GM20431 (cell line): ENCODE measurements around the gene AURKB.
"Not testable (repeated sequence)": the region's sequence is repeated elsewhere in the genome, so short reads cannot be mapped to it uniquely, and the experiment has no call there.

Source experiments
- in situ Hi-C: fragments of 300-500 bp; cut with MseI, MboI; formaldehyde crosslinking; loops from one replicate; pipeline ENCODE4 v1.15.0; 2020; ENCODE audit warnings: low sequenced_read_pairs; ENCODE audit not compliant: unreplicated experiment

Gene AURKB

DNA sequence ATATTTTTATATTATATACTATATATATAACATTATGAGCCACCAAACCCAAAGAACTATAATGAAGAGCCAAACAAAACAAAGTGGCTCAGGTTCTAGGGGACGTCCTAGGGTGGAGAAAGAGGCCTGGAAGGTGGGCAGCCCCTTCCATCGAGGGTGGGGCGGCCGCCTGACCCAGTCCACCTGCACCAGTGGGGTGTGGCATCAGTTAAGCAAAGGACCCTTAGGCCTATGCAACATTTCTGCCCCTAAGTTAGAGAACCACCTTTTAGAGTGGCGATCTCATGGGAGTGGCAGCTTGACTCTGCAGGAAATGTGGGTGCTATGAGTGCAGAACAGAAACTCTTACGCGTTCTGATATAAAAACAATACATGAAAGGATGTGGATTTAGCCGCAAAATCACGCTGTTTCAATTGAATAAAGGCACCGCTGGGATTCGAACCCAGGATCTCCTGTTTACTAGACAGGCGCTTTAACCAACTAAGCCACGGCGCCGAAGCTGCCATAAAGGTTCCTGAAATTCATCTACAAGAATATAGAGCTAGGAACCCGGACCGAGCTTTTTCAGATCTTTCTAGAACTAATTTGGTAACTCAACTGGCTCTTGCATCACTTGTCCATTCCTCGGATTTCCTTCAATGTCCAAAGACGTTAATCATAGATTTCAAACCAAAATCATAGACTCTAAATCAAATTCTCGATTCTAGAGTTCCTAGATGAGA, 15.6 kb upstream of the AURKB start:
- in situ Hi-C loops, result no loop called here

DNA sequence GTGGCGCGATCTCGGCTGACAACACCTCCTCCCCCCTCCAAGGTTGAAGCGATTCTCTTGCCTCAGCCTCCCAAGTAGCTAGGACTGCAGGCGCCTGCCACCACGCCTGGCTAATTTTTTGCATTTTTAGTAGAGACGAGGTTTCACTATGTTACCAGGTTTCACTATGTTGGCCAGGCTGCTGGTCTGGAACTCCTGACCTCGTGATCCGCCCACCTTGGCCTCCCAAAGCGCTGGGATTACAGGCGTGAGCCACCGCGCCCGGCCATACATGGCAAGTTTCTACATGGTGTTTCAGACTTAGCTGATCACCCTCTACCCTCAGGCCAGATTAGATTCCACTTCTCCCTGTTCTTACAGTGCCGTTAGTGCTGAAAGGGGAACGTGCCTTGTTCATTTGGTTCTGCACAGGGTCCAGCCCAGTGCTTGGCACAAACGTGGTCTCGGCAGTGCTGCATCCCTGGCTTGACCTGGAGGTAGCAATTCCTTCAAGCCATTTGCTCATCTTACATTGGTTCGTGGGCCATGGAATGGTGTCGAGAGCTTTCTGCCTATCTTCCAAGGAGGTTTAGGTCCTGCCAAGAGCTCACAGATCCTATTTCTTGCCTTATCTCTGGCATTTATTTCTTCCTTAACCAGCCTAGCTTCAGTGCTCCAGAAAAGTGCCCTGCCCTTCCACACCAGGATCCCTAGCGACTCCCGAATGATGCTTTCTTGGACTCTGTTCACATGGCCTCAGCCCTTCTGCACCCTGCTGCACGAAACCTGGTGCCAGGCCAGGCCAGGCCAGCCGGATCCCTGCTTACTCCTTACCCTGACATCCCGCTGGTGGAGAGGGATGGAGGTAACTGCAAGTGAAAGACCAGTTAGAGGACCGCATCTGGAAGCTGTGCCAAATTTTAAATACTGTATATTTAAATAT, 14.8 kb upstream of the AURKB start:
- in situ Hi-C loops, result no loop called here

DNA sequence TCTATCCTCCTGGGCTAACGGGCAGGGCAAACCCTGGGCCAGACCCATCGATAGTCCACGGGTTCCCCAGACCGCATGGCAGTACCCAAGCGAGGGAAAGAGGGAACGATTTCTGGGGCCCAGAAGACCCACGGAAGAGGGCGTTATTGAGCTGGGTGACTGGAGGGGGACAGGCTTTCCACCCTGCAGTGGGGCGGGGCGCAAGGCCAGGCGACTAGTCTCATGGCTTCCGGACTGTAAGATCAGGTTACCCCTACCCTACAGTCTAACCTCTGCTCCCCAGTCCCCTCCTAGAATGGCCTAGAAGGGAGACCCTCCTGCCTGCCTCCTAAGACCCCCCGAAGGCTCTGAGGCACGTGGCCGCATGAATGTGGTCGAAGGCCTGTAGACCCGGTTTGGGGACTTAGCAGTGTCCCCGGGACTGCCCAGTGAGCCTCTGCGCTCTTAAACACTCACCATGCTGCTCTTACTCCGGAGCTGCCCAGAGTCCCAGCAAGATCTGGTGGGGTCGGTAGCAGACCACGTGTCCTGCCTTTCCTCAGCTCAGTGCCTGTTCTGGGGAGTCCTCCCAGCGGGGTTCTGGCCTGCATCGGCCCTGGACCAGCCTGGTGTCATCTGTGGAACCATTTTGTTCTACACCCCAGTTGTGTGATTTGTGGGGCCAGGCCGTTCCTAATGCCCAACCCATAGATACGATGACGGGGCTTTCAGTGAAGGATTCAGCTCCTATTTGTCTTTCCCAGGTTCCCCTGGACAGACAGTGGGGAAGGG, 13.2 kb upstream of the AURKB start:
- in situ Hi-C loops, result no loop called here

DNA sequence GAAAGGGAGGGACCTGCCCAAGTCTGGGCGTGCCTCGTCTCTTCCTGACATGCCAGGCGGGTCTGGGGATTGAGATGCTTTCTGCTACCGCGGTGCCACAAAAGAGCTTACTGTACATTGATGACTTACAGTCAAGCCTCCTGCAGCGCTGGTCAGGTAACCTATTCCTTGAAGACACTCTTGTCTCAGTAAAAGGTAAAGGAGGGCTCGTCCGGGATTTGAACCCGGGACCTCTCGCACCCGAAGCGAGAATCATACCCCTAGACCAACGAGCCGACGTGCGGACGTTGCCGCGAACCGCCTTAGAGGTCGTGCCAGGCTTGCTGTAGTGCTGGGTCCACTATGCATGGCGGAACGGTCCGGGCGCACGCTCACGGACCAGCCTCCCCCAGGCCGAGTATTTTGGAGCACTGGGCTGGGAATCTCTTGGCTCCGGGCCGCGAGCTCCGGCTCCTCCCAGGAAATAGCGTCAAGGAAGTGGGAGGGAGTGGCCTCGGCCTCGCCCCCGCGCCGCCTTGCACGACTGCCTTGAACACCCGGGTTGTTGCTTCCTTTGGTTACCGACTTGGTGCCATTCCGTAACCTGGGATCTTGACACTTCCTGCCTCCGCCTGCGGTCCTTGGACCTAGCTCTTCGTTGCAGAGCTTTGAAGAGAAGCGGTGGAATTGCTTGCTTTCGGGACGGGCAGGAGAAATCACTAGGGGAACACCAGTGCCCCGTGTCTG, 12.4 kb upstream of the AURKB start:
- in situ Hi-C loops, result no loop called here

DNA sequence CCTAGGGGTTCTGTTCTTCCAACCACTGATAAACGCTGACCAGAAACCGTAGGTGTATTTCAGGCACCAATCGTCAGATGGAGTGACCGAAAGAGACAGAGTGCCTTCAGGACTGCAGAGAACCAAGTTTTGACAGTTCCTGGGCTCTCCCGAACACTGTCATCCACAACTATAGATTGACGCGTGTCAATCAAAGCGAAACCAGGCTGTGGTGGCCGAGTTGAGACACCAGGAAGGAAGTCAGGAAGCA, 11.9 kb upstream of the AURKB start:
- in situ Hi-C loops, result no loop called here

DNA sequence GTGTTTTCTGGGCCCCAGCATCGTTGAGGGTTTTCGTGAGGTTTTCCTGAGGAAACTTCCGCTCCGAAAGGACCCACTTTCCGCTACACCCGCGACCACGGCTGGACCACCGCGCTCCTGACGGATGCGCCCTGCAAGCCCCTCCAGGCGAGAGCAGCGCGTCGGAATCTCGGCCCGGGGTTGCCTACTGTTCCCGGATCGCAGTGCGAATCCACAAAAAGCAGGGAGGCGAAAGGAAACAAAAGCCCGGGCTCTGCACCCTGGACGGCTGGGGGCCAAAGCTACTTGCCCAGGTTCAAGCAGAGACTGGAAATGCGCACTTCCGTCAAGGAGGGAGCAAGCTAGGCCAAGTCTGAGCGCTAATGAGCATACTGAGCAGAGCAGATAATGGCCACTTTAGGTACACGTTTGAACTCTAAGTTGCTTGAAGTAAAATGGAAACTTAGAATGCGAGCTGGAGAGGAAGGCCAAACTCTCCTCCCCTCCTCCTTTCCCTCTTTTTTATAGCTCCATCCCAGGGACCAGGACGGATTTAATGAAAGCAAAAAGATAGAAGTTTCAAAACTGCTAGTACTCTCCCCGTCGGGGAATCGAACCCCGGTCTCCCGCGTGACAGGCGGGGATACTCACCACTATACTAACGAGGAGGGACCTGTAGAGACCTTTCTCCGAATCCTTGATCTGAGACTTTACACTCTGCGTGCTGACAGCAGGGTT, 11.4 kb upstream of the AURKB start:
- in situ Hi-C loops, result no loop called here

DNA sequence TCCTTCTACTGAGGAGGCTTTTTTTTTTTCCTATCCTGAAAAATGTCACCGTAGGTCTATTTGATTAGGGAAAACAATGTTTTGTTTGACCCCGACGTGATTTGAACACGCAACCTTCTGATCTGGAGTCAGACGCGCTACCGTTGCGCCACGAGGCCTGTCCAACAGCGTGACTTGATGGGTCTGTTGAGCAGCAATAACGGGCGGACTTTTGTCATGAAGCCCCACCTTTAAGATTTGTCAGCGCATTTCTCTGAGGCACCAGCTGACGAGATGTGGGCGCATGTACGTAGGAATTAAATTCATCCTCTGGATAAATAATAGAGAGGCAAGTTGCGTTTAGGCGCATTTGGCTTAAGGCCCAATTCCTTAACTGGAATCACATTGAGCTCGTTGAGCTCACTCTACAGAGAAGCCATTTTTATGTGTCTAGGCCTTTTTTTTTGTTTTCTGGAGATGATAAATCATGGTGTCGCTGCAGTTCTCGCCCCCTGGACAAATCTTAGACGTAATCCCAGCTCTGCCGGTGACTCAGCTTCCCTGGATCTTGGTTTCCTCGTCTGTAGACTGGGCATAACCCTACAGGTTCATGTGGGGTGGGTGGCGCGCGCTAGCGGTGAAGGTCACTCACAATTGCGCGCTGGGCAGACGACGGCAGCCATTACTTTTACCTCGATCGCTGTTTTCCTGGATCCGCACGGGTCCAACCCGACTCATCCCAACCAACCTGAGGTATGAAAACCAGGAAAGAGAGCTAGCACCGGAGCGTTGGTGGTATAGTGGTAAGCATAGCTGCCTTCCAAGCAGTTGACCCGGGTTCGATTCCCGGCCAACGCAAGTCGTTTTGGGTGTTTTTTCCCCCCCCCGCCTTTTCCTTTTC, 10.6 kb upstream of the AURKB start:
- in situ Hi-C loops, result no loop called here

DNA sequence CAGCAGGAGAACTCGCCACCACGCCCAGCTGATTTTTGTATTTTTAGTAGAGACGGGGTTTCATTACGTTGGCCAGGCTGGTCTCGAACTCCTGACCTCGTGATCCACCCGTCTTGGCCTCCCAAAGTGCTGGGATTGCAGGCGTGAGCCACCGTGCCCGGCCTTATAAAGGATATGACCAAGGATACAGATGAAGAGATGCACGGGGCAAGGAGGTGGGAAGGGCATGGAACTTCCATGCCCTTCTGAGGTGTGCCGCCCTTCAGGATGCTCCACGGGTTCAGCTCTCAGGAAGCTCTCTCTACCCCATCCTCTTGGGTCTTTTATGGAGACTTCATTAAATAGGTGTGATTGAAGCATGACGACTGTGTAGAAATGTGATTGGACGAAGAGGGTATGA, 3.6 kb upstream of the AURKB start:
- in situ Hi-C loops, result not testable (repeated sequence)

DNA sequence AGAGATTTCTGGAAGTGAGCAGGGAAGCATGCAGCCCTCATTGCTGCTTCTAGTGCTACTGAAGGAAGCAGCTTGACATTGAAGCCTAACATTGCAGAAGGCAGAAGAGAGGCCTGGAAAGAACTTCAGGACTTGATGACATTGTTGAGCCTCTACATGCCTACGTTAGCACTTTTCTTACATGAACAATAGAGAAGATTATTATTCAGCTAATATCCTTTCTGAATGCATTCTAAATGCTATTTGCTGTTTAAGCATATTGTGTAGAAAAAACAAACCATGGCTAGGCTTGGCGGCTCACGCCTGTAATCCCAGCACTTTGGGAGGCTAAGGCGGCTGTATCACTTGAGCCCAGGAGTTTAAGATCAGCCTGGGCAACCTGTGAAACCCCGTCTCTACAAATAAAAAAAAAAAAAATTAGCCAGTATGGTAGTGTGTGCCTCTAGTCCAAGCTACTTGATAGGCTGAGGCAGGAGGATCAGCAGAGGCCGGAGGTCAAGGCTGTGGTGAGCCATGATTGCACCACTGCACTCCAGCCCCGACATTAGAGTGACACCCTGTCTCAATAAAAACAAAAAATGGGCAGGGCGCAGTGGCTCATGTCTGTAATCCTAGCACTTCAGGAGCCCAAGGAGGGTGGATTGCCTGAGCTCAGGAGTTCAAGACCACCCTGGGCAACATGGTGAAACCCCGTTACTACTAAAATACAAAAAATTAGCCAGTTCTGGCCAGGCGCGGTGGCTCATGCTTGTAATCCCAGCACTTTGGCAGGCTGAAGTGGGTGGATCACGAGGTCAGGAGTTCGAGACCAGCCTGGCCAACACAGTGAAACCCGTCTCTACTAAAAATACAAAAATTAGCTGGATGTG, 2.2 kb upstream of the AURKB start:
- in situ Hi-C loops, result no loop called here

DNA sequence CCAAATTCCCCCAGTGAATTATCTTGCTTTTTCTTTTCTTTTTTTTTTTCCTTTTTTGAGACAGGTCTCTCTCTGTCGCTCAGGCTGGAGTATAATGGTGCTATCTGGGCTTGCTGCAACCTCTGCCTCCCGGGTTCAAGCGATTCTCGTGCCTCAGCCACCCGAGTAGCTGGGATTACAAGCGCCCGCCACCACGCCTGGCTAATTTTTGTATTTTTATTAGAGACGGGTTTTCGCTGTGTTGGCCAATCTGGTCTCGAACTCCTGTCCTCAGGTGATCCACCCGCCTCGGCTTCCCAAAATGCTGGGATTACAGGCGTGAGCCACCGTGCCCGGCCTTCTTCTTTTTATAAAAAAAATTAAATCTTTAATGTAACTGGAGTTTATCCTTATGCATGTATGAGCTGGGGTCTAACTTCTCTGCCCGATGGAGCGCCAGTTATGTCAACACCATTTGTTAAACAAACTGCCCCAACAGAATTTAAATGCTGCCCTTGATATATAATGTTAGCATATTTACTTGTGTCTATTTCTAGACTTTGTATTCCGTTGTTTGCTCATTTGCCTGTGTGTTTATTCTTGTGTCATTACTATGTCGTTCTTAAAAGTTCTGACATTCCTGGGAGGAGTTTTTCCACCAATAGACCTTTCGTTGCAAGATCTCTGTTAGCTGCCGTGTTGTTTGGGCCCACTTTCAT, 535 bp upstream of the AURKB start:
- in situ Hi-C loops, result no loop called here

DNA sequence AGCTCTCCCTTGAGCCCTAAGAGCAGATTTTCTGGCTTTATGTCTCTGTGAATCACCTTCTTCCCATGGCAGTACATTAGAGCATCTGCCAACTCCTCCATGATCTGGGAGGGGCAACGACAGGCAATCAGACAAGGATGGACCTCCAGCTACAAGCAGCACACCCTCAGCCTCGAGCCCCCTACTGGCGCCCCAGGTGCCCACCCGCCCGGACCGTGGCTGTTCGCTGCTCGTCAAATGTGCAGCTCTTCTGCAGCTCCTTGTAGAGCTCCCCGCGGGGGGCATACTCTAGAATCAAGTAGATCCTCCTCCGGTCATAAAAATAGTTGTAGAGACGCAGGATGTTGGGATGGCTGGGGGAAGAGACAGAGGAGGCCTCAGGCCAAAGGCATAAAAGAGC, 3.8 kb downstream of the AURKB start:
- in situ Hi-C loops, result no loop called here

DNA sequence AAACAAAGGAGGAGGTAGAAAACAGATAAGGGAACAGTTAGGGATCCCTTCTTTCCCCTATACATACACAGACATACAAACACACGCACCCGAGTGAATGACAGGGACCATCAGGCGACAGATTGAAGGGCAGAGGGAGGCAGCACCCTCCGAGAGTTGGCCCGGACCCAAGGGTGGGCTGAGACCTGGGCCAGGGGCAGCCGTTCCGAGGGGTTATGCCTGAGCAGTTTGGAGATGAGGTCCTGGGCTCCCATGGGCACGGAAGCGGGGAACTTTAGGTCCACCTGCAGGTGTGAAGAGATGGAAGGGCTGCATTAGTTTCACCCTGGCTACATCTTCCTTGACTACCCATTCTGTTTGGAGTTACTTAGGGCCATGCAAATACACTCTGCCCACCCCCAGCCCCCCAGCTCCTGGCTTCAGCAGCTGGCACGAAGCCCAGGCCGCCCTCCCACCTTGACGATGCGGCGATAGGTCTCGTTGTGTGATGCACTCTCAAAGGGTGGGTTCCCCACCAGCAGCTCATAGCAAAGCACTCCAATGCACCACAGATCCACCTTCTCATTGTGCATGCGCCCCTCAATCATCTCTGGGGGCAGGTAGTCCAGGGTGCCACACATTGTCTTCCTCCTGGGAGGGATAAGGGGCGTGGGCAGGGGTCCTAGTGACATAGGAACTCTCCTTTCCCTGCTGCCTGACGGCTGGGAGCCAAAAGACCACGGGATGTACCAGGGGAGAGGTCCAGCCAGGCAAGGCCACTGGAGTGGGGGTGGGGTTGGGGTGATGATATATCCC, 5.4 kb downstream of the AURKB start:
- in situ Hi-C loops, result no loop called here

DNA sequence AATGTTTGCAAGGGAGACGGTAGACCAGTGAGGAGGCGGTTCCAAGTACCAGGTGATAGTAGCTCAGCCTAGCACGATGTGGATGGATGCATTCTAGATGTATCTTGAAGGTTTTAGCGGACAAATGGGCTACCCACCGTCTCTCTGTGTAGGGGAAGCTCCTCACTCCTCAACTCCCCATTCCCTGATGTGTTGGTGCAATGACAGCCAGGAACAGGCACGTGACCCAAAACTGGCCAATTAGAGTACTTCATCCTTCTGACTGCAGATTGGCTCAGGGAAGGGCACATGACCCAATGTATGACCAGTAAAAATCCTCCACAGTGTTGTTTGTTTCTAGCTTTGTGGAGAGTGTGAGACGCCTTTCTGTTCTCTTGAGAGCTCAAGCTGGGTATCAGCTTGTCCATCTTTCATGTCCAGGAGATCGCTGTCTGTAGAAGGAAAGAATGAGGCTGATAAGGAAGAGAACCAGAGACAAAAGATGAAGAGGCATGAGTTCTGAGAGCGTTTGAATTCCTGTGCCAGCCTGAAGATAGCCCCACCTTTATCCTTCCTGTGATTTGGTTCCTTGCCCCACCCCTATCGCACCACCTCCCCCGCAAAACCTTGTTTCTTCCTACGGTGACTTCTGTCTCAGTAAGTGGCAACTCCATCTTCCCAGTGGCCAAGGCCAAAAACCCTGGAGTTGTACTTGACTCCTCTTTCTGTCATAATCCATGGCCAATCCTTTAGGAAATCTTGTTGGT, 18.1 kb downstream of the AURKB start:
- in situ Hi-C loops, result no loop called here

DNA sequence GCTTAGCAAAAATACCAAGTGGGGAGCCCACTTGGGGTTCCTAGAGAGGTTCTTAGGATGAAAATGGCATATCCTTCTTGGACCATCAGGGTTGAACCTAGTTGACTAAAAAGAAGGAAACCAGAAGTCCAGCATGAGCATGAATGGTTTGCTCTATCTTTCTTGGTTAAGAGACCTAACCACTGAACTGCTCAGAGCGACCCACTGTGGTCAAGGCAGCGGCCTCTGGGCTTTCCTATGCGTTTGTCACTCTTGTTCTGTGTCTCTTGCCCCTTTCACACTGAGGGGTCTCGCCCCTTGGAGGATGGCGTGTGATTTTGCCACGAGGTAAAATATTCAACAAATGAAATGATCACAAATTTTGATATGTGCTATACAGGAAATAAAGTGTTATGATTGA, 19.9 kb downstream of the AURKB start:
- in situ Hi-C loops, result no loop called here

DNA sequence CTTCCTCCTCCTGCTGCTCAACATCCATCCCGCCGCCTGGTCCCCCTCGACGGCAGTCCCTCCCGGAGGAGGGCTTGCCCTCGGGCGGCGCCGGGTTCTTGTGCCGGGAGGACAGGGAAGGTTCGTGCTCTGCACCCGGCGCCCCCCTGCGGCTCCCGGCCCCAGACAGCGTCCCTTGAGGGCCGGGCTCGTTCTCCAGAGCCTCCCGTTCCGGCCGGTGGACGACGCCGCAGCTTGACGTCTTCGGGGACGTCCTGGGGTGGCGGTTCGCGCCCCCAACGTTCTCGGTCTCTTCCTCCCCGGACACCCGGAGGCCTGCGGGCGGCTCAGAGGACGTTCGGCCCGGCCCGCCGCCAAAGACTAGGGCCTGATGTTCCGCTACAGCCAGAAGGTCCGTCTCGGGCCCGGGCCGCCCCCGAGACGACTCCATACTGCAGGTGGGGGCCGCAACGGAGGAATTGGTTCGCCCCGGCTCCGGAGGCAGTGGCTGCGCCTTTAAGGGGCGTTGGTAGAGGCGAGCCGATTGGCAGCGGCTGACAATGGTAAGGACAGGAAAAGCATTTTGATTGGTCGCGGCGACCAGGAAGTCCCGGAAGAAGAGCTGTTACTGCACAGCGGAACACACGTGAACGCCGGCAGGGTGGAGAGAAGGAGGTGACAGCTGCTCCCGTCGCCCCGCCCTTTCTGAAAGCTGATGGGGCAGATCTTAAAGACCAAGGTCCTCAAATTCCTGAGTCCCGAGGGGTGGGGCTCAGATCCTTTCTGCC, 20.5 kb downstream of the AURKB start, which contains the start of gene BORCS6:
TSS of gene BORCS6 (minus strand) at position 470 of the 767 bp plus-strand sequence. CDS start at position 430, 40 bp downstream.
- in situ Hi-C loops, result no loop called here
